Esophagus muscularis mucosa (tissue), 4 donors: ENCODE data around the gene FKBP2. TPM values are rescaled to one million over a fixed set of nuclear protein-coding genes. Genes with fewer than 3 reads are reported as not detected.
A peak's percentile ranks its signal among the peaks of the same experiment; 100 is the strongest.
"Not testable (repeated sequence)": the region's sequence is repeated elsewhere in the genome, so short reads cannot be mapped to it uniquely, and the experiment has no call there.

Experiments used
- DNase-seq: peaks from one replicate; pipeline ENCODE4 v3.0.0-alpha.2; 2017; ENCODE audit errors: extremely low spot score
- H3K27ac ChIP-seq, 4 donors: fragments of 200-600 bp; sonication (generic); replicated peaks in 1 of 4; 1 replicate in 3 of 4; 2 replicates in 1 of 4; pipeline ENCODE4 v1.5.1; 2016 to 2019; ENCODE audit warnings: mild to moderate bottlenecking in 1 of 4
- H3K27me3 ChIP-seq, 4 donors: fragments of 200-600 bp; sonication (generic); one replicate each; pipeline versions ENCODE4 v1.5.1 to v1.6.0; 2016 to 2019
- H3K36me3 ChIP-seq, 4 donors: fragments of 200-600 bp; sonication (generic); one replicate each; pipeline ENCODE4 v1.5.1; 2016 to 2019
- H3K4me1 ChIP-seq, 4 donors: fragments of 200-600 bp; sonication (generic); one replicate each; pipeline ENCODE4 v1.5.1; 2016 to 2019
- H3K4me3 ChIP-seq, 4 donors: fragments of 200-600 bp; sonication (generic); 1 replicate in 2 of 4; 2 replicates in 2 of 4; pipeline ENCODE4 v1.5.1; 2016 to 2019; ENCODE audit warnings: mild to moderate bottlenecking in 4 of 4, moderate library complexity in 1 of 4
- H3K9me3 ChIP-seq, 4 donors: fragments of 200-600 bp; sonication (generic); 1 replicate in 3 of 4; 2 replicates in 1 of 4; pipeline ENCODE4 v1.5.1; 2016 to 2019
- CTCF ChIP-seq, 3 experiments: fragments of 200-600 bp in 2 of 3; fragments of 450-650 bp in 1 of 3; sonication (generic) in 2 of 3; IDR thresholded peaks; one replicate each; pipeline ENCODE4 v1.5.1; 2017 to 2019; ENCODE audit warnings: antibody characterized with exemption in 3 of 3, mild to moderate bottlenecking in 2 of 3, moderate library complexity in 1 of 3
- EP300 ChIP-seq: sonication (generic); formaldehyde crosslinking; IDR thresholded peaks from one replicate; pipeline ENCODE4 v1.6.1; 2017; ENCODE audit warnings: antibody characterized with exemption
- POLR2A ChIP-seq: fragments of 450-650 bp; IDR thresholded peaks from one replicate; pipeline ENCODE4 v1.6.1; 2017; ENCODE audit warnings: antibody characterized with exemption, moderate library complexity, mild to moderate bottlenecking, low read depth
- POLR2AphosphoS5 ChIP-seq, 2 donors: sonication (generic); formaldehyde crosslinking; IDR thresholded peaks; one replicate each; pipeline ENCODE4 v1.6.1; 2017; ENCODE audit warnings: antibody characterized with exemption in 2 of 2
- WGBS: methylation state at CpG from one replicate; pipeline ENCODE4 v1.1.5; 2018; 5-methylcytosine and 5-hydroxymethylcytosine counted together
- intact Hi-C: fragments of 100-400 bp; cut with DNase I; formaldehyde crosslinking; loops from one replicate; pipeline ENCODE4 v1.15.1; 2023
- total RNA-seq, 4 donors: library from RNA; depleted of rRNA; stranded (reverse); fragments of >200 nt; gene quantifications; one replicate each; pipeline versions ENCODE4 v1.1.0 to v1.2.1, GENCODE V29; 2016

The FKBP2 gene
- total RNA-seq, 4 donors from 2014 or later = 49.0 to 87.8 (median 65.5) TPM

GRCh38 chr11:64244107-64244506 is 3.2 kb downstream of the FKBP2 start:
- Histone ChIP-seq H3K27ac (peak overlapping the region in 3 of 4 donors; percentile 85 to 97 (median 88)), H3K27me3 (no peaks in the 10 kb centered on the region), H3K9me3 (no peaks in the 10 kb centered on the region), H3K4me3 (no peak overlapping the region), H3K36me3 (peaks cover 7 to 21% (median 17%) of the 10 kb centered on the region in 4 donors), H3K4me1 (peaks cover 40 to 74% (median 62%) of the 10 kb centered on the region in 4 donors)
- no peak for DNase-seq
- no peak for TF ChIP-seq CTCF (IDR thresholded peaks at IDR 0.05)
- no peak for TF ChIP-seq EP300
- TF ChIP-seq POLR2A = no peak
- TF ChIP-seq POLR2AphosphoS5 (IDR thresholded peaks at IDR 0.05) = no peak
- intact Hi-C loops = no loop called here
- 52% methylated on average over 3 of the region's 5 CpGs for WGBS

GRCh38 chr11:64244966-64245365 is 4.1 kb downstream of the FKBP2 start:
- intact Hi-C loops = no loop called here
- H3K27ac ChIP-seq = peak overlapping the region; percentile 85 to 88 (median 86)
- no peaks in the 10 kb centered on the region for H3K9me3 ChIP-seq
- 22% methylated on average over 1 of the region's 6 CpGs for WGBS
- H3K27me3 ChIP-seq = no peaks in the 10 kb centered on the region
- H3K4me1 ChIP-seq = peaks cover 36 to 70% (median 58%) of the 10 kb centered on the region in 4 donors
- peak overlapping the region; percentile 65 to 86 (median 72) for H3K4me3 ChIP-seq
- no peak for DNase-seq
- TF ChIP-seq EP300 = no peak
- no peak for TF ChIP-seq POLR2A
- no peak for TF ChIP-seq POLR2AphosphoS5 (IDR thresholded peaks at IDR 0.05)
- no peak for TF ChIP-seq CTCF (IDR thresholded peaks at IDR 0.05)
- H3K36me3 ChIP-seq = peaks cover 7 to 17% (median 16%) of the 10 kb centered on the region in 4 donors

GRCh38 chr11:64245401-64245796 is 4.5 kb downstream of the FKBP2 start:
- intact Hi-C loops = no loop called here
- Histone ChIP-seq H3K9me3 (no peaks in the 10 kb centered on the region), H3K27ac (peak overlapping the region; percentile 85 to 88 (median 86)), H3K27me3 (no peaks in the 10 kb centered on the region), H3K36me3 (peaks cover 7 to 17% (median 16%) of the 10 kb centered on the region in 4 donors), H3K4me1 (peaks cover 34 to 70% (median 55%) of the 10 kb centered on the region in 4 donors), H3K4me3 (peak overlapping the region; percentile 65 to 86 (median 72))
- whole genome bisulfite sequencing = 8% methylated on average over 2 of the region's 6 CpGs
- no peak for TF ChIP-seq CTCF (IDR thresholded peaks at IDR 0.05)
- DNase-seq = no peak

GRCh38 chr11:64245797-64246620 is 5.1 kb downstream of the FKBP2 start:
- intact Hi-C loops = no loop called here
- TF ChIP-seq POLR2AphosphoS5 (IDR thresholded peaks at IDR 0.05) (peak; percentile 37 to 46), EP300 (no peak), POLR2A (no peak)

GRCh38 chr11:64246621-64246870 is 5.7 kb downstream of the FKBP2 start:
- H3K27ac ChIP-seq = peak overlapping the region; percentile 85 to 95 (median 86)

More at GRCh38 chr11:64245797-64246620, 5.1 kb downstream of the FKBP2 start:
- H3K27me3 ChIP-seq = no peaks in the 10 kb centered on the region
- WGBS = 0% methylated on average over 1 of the region's 46 CpGs
- H3K27ac ChIP-seq = peak overlapping the region; percentile 85 to 88 (median 86)
- peaks cover 38 to 73% (median 59%) of the 10 kb centered on the region in 4 donors for H3K4me1 ChIP-seq
- H3K9me3 ChIP-seq = no peaks in the 10 kb centered on the region
- H3K4me3 ChIP-seq = peak overlapping the region; percentile 65 to 86 (median 72)
- DNase-seq = no peak
- H3K36me3 ChIP-seq = peaks cover 7 to 17% (median 16%) of the 10 kb centered on the region in 4 donors

More at GRCh38 chr11:64246621-64246870, 5.7 kb downstream of the FKBP2 start:
- H3K27me3 ChIP-seq, H3K9me3 ChIP-seq, DNase-seq, intact Hi-C loops: not testable (repeated sequence)
- H3K4me1 ChIP-seq = peaks cover 39 to 76% (median 61%) of the 10 kb centered on the region in 4 donors
- WGBS = no CpG with 5 or more reads among the region's 43 CpGs
- H3K4me3 ChIP-seq = peak overlapping the region; percentile 65 to 86 (median 72)
- H3K36me3 ChIP-seq = peaks cover 7 to 17% (median 16%) of the 10 kb centered on the region in 4 donors
